Measurements from ENCODE around the gene ARIH2.

The ARIH2 gene

DNA sequence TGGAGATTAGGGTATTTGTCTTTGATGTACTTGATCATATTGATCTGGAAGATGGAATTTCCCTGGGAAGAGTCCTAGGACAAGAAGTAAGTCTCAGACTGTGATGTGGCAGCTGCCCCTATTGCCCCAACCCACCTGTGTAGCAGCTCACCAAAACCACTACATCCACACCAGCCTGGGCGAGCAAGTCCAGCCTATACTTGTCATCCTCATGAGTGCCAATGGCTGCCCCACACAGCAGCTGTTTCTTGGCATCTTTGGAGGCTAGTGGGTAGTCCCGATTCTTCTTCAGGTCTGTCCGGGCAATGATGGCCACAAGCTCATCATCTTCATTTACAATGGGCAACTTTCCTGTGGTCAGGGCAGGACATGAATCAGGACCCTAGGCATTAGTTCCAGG lies 107.9 kb downstream of the ARIH2 start:
- no peak overlapping the region for H3K4ac ChIP-seq (ENCODE audit: low read depth, low read length)
- H2AK5ac ChIP-seq (ENCODE audit: low read length) = no peak overlapping the region
- H3K18ac ChIP-seq (ENCODE audit: low read length) = no peak overlapping the region
- no peak overlapping the region for H2BK15ac ChIP-seq (replicated peaks; ENCODE audit: low read depth)
- no peak overlapping the region for H3K4me2 ChIP-seq (ENCODE audit: low read length)
- no peak overlapping the region for H3K4me3 ChIP-seq (ENCODE audit: low read length)
- DNase-seq = no peak
- H3K79me1 ChIP-seq (ENCODE audit: low read length) = peaks cover 20% of the 10 kb centered on the region
- WGBS (ENCODE audit: extremely low coverage, insufficient coverage, low lambda C conversion rate) = no CpG with 5 or more reads among the region's 3 CpGs
- no peak overlapping the region for H4K8ac ChIP-seq (ENCODE audit: low read depth, low read length)
- no peak overlapping the region for H3K27ac ChIP-seq (ENCODE audit: low read depth, low read length)
- H2BK5ac ChIP-seq (ENCODE audit: low read length) = no peak overlapping the region
- no peak overlapping the region for H3K23ac ChIP-seq (ENCODE audit: low read length)
- peaks cover 14% of the 10 kb centered on the region for H3K4me1 ChIP-seq (ENCODE audit: control insufficient read depth, low read depth, low read length)
- no peak overlapping the region for H4K5ac ChIP-seq (ENCODE audit: low read length)
- no peak overlapping the region for H2BK120ac ChIP-seq (ENCODE audit: low read depth, low read length)
- H3K79me2 ChIP-seq (ENCODE audit: control insufficient read depth, insufficient read depth, low read length) = peaks cover 20% of the 10 kb centered on the region
- no peaks in the 10 kb centered on the region for H3K27me3 ChIP-seq (ENCODE audit: insufficient read depth, low read length, poor library complexity)
- no peak overlapping the region for H3K9ac ChIP-seq (ENCODE audit: low read length)
- no peak overlapping the region for H3K56ac ChIP-seq (ENCODE audit: low read length)
- H3K36me3 ChIP-seq (ENCODE audit: control insufficient read depth, insufficient read depth, low read length) = peaks cover 23% of the 10 kb centered on the region

DNA sequence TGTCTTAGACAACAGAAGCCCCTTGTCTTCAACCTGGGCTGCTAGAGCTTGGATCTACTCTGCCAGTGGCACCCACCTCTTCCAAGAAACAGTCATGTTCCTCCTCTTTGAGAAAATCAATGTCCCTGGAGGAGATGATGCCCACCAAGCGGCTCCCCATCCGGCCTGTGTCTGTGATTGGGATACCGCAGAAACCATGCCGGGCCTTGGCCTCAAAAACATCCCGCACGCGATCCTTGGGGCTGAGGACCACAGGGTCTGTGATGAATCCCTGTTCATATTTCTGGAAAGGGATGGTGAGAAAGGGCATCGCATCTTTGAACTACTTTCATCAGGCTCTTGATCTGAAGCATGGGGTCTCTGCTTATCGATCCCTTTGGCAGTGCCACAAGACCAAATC lies 109.0 kb downstream of the ARIH2 start:
- Histone ChIP-seq H3K36me3 (ENCODE audit: control insufficient read depth, insufficient read depth, low read length) (peaks cover 25% of the 10 kb centered on the region), H3K4me3 (ENCODE audit: low read length) (no peak overlapping the region)

DNA sequence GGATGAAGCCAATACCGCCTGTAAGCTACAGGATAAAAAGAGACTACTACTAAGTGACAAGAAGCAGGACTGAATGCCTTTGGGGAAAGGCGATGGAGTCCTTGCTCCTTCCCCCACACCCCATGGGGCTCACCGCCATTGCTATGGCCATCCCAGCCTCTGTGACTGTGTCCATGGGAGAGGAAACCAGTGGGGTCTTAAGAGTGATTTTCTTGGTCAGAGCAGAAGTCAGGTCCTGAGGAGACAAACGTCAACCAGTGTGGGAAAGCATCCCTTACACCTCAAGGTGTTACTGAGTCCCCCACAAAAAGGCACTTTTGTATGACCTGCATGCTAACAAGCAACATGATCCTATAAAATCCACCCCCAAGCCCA lies 109.6 kb downstream of the ARIH2 start:
- H2BK120ac ChIP-seq (ENCODE audit: low read depth, low read length) = no peak overlapping the region
- H3K27ac ChIP-seq (ENCODE audit: low read depth, low read length) = no peak overlapping the region
- H3K56ac ChIP-seq (ENCODE audit: low read length) = peak overlapping the region; percentile 90
- H3K4me2 ChIP-seq (ENCODE audit: low read length) = peak overlapping the region; percentile 94
- no CpG with 5 or more reads among the region's 4 CpGs for WGBS (ENCODE audit: extremely low coverage, insufficient coverage, low lambda C conversion rate)
- peaks cover 14% of the 10 kb centered on the region for H3K79me1 ChIP-seq (ENCODE audit: low read length)
- H2BK15ac ChIP-seq (replicated peaks; ENCODE audit: low read depth) = no peak overlapping the region
- no peaks in the 10 kb centered on the region for H3K27me3 ChIP-seq (ENCODE audit: insufficient read depth, low read length, poor library complexity)
- H3K79me2 ChIP-seq (ENCODE audit: control insufficient read depth, insufficient read depth, low read length) = peaks cover 10% of the 10 kb centered on the region
- H3K23ac ChIP-seq (ENCODE audit: low read length) = no peak overlapping the region
- no peak overlapping the region for H4K5ac ChIP-seq (ENCODE audit: low read length)
- H2AK5ac ChIP-seq (ENCODE audit: low read length) = no peak overlapping the region
- H3K18ac ChIP-seq (ENCODE audit: low read length) = no peak overlapping the region
- H3K36me3 ChIP-seq (ENCODE audit: control insufficient read depth, insufficient read depth, low read length) = peaks cover 29% of the 10 kb centered on the region
- peak overlapping the region; percentile 77 for H3K9ac ChIP-seq (ENCODE audit: low read length)
- no peak overlapping the region for H4K8ac ChIP-seq (ENCODE audit: low read depth, low read length)
- no peak overlapping the region for H2BK5ac ChIP-seq (ENCODE audit: low read length)
- no peak for DNase-seq
- no peak overlapping the region for H3K4me3 ChIP-seq (ENCODE audit: low read length)
- no peak overlapping the region for H3K4ac ChIP-seq (ENCODE audit: low read depth, low read length)
- H3K4me1 ChIP-seq (ENCODE audit: control insufficient read depth, low read depth, low read length) = peaks cover 10% of the 10 kb centered on the region

More for the DNA sequence above, 109.0 kb downstream of the ARIH2 start:
- Histone ChIP-seq H4K8ac (ENCODE audit: low read depth, low read length) (no peak overlapping the region), H2BK120ac (ENCODE audit: low read depth, low read length) (no peak overlapping the region), H3K79me2 (ENCODE audit: control insufficient read depth, insufficient read depth, low read length) (peaks cover 16% of the 10 kb centered on the region), H3K79me1 (ENCODE audit: low read length) (peaks cover 17% of the 10 kb centered on the region), H4K5ac (ENCODE audit: low read length) (no peak overlapping the region), H3K4me2 (ENCODE audit: low read length) (no peak overlapping the region), H3K9ac (ENCODE audit: low read length) (peak overlapping the region; percentile 25), H3K4me1 (ENCODE audit: control insufficient read depth, low read depth, low read length) (peaks cover 14% of the 10 kb centered on the region), H2AK5ac (ENCODE audit: low read length) (no peak overlapping the region), H2BK5ac (ENCODE audit: low read length) (no peak overlapping the region), H3K27me3 (ENCODE audit: insufficient read depth, low read length, poor library complexity) (no peaks in the 10 kb centered on the region), H3K56ac (ENCODE audit: low read length) (no peak overlapping the region), H3K27ac (ENCODE audit: low read depth, low read length) (no peak overlapping the region), H3K4ac (ENCODE audit: low read depth, low read length) (no peak overlapping the region), H3K23ac (ENCODE audit: low read length) (no peak overlapping the region), H3K18ac (ENCODE audit: low read length) (no peak overlapping the region), H2BK15ac (replicated peaks; ENCODE audit: low read depth) (no peak overlapping the region)
- no CpG with 5 or more reads among the region's 9 CpGs for WGBS (ENCODE audit: extremely low coverage, insufficient coverage, low lambda C conversion rate)
- no peak for DNase-seq

DNA sequence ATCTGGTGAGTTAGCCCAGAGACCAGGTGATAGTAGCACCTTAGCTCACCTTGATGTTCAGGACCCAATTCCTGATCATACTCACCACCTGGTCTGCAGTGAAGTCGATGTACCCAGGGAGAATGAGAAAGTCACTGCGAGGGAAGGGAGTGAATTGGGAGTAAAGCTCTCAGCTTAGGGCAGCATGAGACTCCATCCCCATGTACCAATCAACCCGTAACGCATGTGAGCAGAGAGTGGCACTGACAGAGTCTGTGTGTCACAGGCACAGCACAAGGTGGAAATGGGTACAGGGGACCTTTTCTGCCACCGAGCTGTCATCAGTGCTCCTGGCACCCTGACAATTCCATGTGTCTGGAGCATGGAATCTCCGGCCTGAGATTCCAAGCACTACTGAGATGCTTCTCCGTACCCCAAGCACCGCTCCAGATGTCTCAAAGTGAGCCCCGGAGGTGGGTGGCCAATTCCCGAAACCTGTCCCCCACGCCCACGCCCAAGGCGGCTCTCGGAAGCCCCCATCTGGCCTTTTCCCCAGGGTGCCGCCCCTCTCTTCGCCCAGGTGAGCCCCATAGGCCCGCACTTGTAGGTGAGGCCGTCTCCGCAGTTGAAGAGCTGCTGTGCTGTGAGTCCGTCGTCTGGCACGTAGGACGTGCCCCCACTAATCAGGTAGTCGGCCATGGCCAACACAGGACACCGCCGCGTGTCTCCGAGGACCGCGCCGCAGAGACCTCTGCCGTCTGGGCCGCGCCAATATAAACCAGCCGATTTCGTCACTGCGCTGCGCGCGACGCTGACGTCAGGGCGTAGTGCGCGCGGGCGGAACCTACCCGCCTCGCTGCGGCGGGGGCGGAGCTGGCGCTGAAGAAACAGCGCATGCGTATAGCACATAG lies 110.3 kb downstream of the ARIH2 start, which contains the start of gene IMPDH2:
TSS of gene IMPDH2 (minus strand) at position 726 of the 890 bp plus-strand sequence. CDS start at position 678, 48 bp downstream.
- Histone ChIP-seq H3K9ac (ENCODE audit: low read length) (peak within 1 kb of the TSS; percentile 77), H3K79me1 (ENCODE audit: low read length) (peaks cover 14% of the 10 kb centered on the region), H3K27me3 (ENCODE audit: insufficient read depth, low read length, poor library complexity) (no peaks in the 10 kb centered on the region), H3K4me3 (ENCODE audit: low read length) (peak within 1 kb of the TSS; percentile 18), H3K18ac (ENCODE audit: low read length) (peak within 1 kb of the TSS; percentile 70), H3K79me2 (ENCODE audit: control insufficient read depth, insufficient read depth, low read length) (peaks cover 10% of the 10 kb centered on the region), H3K36me3 (ENCODE audit: control insufficient read depth, insufficient read depth, low read length) (peaks cover 30% of the 10 kb centered on the region), H3K27ac (ENCODE audit: low read depth, low read length) (peak within 1 kb of the TSS; percentile 24), H2AK5ac (ENCODE audit: low read length) (peak within 1 kb of the TSS; percentile 90), H3K4me2 (ENCODE audit: low read length) (peak within 1 kb of the TSS; percentile 94), H4K5ac (ENCODE audit: low read length) (no peak within 1 kb of the TSS), H2BK15ac (replicated peaks; ENCODE audit: low read depth) (no peak within 1 kb of the TSS), H2BK120ac (ENCODE audit: low read depth, low read length) (no peak within 1 kb of the TSS), H3K4ac (ENCODE audit: low read depth, low read length) (peak within 1 kb of the TSS; percentile 36), H3K4me1 (ENCODE audit: control insufficient read depth, low read depth, low read length) (peaks cover 10% of the 10 kb centered on the region), H3K56ac (ENCODE audit: low read length) (peak within 1 kb of the TSS; percentile 90), H3K23ac (ENCODE audit: low read length) (no peak within 1 kb of the TSS), H4K8ac (ENCODE audit: low read depth, low read length) (no peak within 1 kb of the TSS), H2BK5ac (ENCODE audit: low read length) (no peak within 1 kb of the TSS)
- no CpG with 5 or more reads among the region's 55 CpGs for WGBS (ENCODE audit: extremely low coverage, insufficient coverage, low lambda C conversion rate)
- peak; percentile 94 for DNase-seq

DNA sequence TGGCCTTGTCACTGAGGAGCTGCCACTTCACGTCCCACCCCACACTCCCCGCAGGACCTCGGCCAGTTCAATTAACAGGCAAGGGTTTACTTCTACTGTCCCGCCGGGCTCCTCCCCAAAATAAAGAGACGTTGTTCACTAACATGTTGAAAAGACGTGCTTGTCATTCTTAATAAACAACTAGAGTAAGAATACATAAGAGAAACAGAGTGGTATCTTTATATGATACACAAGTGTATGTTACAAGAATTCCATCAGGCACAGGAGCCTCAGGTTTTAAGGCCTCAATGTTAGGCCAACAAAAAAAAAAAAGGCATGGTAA lies 110.9 kb downstream of the ARIH2 start:
- peaks cover 28% of the 10 kb centered on the region for H3K36me3 ChIP-seq (ENCODE audit: control insufficient read depth, insufficient read depth, low read length)
- no peak overlapping the region for H2BK5ac ChIP-seq (ENCODE audit: low read length)
- no peak overlapping the region for H3K4me3 ChIP-seq (ENCODE audit: low read length)
- H3K27me3 ChIP-seq (ENCODE audit: insufficient read depth, low read length, poor library complexity) = no peaks in the 10 kb centered on the region
- peaks cover 14% of the 10 kb centered on the region for H3K79me1 ChIP-seq (ENCODE audit: low read length)
- H4K8ac ChIP-seq (ENCODE audit: low read depth, low read length) = no peak overlapping the region
- peak overlapping the region; percentile 31 for H3K9ac ChIP-seq (ENCODE audit: low read length)
- no peak overlapping the region for H2BK120ac ChIP-seq (ENCODE audit: low read depth, low read length)
- H3K4me2 ChIP-seq (ENCODE audit: low read length) = no peak overlapping the region
- peak overlapping the region; percentile 56 for H3K56ac ChIP-seq (ENCODE audit: low read length)
- no peak overlapping the region for H4K5ac ChIP-seq (ENCODE audit: low read length)
- peaks cover 10% of the 10 kb centered on the region for H3K79me2 ChIP-seq (ENCODE audit: control insufficient read depth, insufficient read depth, low read length)
- H2AK5ac ChIP-seq (ENCODE audit: low read length) = no peak overlapping the region
- no peak overlapping the region for H3K27ac ChIP-seq (ENCODE audit: low read depth, low read length)
- DNase-seq = no peak
- H2BK15ac ChIP-seq (replicated peaks; ENCODE audit: low read depth) = no peak overlapping the region
- no CpG with 5 or more reads among the region's 7 CpGs for WGBS (ENCODE audit: extremely low coverage, insufficient coverage, low lambda C conversion rate)
- no peak overlapping the region for H3K4ac ChIP-seq (ENCODE audit: low read depth, low read length)
- no peak overlapping the region for H3K23ac ChIP-seq (ENCODE audit: low read length)
- peaks cover 10% of the 10 kb centered on the region for H3K4me1 ChIP-seq (ENCODE audit: control insufficient read depth, low read depth, low read length)
- no peak overlapping the region for H3K18ac ChIP-seq (ENCODE audit: low read length)
